GM10847 (cell line): Measurements from ENCODE around the gene KRT14.

ENCODE experiments used
- POLR2A ChIP-seq: IDR thresholded peaks from 2 replicates; pipeline ENCODE4 v1.6.1; 2011; ENCODE audit not compliant: insufficient read length; ENCODE audit errors: extremely low read depth

The KRT14 gene

GRCh38 chr17:41599680-41600079, 13.0 kb upstream of the KRT14 start:
- no peak for TF ChIP-seq POLR2A

GRCh38 chr17:41595585-41595984, 8.9 kb upstream of the KRT14 start:
- TF ChIP-seq POLR2A, result no peak

- no peak for TF ChIP-seq POLR2A
Measured at GRCh38 chr17:41594363-41594915, 7.7 kb upstream of the KRT14 start.

- TF ChIP-seq POLR2A, result no peak
Measured at GRCh38 chr17:41593306-41593981, 6.7 kb upstream of the KRT14 start.

GRCh38 chr17:41592601-41593305, 6.1 kb upstream of the KRT14 start:
- TF ChIP-seq POLR2A, result no peak

- no peak for TF ChIP-seq POLR2A
Measured at GRCh38 chr17:41589301-41589700, 2.6 kb upstream of the KRT14 start.

- TF ChIP-seq POLR2A, result no peak
Measured at GRCh38 chr17:41588126-41588810, 1.6 kb upstream of the KRT14 start.

- TF ChIP-seq POLR2A, result no peak
Measured at GRCh38 chr17:41585301-41586056, 1.2 kb downstream of the KRT14 start.

GRCh38 chr17:41583137-41584127, 3.3 kb downstream of the KRT14 start:
- no peak for TF ChIP-seq POLR2A

- TF ChIP-seq POLR2A, result no peak
Measured at GRCh38 chr17:41581366-41582060, 5.2 kb downstream of the KRT14 start.

- TF ChIP-seq POLR2A, result no peak
Measured at GRCh38 chr17:41580687-41581365, 5.9 kb downstream of the KRT14 start.

- TF ChIP-seq POLR2A, result no peak
Measured at GRCh38 chr17:41580244-41580575, 6.5 kb downstream of the KRT14 start.
